ENCODE data around the gene KRT14. TPM values are rescaled to one million over a fixed set of nuclear protein-coding genes. Genes with fewer than 3 reads are reported as not detected.

KRT14 gene
- total and polyA plus RNA-seq, 2 of the 4 experiments (the other 2 are of a cell fraction): not detected

DNA sequence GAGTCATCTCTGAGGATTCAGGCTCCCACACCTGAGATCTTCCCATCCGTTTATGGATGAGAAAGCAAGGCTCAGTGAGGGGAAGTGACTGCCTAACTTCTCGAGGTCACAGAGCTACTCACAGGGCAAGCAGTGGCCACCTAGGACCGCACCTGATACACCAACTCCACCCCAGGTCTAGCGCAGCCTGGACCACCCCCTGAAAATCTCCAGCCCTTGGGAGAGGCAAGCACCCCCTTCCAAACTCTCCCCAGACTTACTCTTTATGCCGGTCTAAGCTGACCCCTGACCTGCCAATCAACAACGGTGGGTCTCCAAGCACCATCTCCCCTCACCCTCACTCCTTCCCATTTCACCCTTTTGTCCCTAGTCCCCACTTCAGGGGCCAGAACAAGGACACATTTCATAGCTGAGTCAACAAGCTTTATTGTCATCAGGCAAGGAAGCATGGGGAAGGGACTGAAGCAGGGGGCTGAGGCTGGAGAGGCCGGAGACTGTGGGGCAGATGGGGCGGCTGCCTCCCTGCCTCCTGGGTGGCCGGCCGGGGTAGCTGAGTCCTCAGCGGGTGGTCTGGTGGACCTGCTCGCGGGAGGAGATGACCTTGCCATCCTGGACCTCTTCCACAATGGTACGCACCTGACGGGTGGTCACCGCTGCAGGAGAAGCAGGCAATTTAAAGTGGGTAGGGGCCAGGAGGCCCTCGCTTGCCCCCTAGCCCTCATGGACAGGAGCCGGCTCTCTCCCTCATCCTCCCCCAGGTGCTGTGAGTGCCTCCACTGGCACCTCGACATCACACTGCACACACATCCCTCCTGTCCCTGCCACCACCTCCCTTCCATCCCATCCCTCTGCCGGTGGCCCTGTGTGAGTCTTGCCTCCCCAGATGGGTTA lies 32.6 kb upstream of the KRT14 start (continued):
- TF ChIP-seq NFE2L2 (IDR thresholded peaks at IDR 0.05; ENCODE audit: low read depth, low read length): no peak

DNA sequence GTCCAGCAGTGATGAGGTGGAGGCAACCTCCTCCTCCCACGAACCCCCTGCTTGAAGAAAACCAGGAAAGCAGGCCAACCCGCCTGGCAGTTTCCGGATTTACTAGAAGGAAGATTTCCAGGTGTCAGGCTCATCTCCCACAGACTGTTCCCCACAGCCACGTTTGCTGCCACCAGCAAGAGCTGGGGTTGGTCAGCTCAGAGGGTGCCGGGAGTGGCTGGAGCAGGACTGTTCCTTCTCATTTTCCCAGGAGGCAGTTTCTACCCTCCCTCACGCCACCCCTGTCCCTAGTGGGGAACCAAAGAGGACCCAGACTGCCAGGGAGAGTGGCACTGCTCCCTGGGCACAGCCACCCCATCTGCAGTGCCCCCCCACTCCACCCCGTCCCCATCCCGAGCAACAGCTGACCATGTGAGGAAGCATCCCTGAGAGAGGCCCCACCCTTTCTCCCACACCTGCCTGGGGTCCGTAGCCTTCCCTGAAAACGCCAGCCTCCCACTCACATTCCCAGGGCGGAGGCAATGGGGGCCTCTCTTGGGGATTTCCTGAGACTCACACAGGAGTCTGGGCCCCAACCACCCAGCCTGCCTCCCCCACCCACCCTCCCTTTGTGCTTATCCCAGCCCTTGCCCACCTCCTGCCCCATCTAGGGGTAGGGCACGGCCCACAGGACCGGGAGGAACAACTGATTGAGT lies 31.8 kb upstream of the KRT14 start:
- no peak overlapping the region for H4K5ac ChIP-seq (ENCODE audit: low read depth, low read length)
- no peaks in the 10 kb centered on the region for H3K9me1 ChIP-seq (ENCODE audit: insufficient read depth, low read length)
- H3K36me3 ChIP-seq (ENCODE audit: control insufficient read depth, insufficient read depth, low read length): no peaks in the 10 kb centered on the region
- no peak for ATAC-seq (ENCODE audit: low read depth)
- H2AFZ ChIP-seq (replicated peaks; ENCODE audit: low read length, poor library complexity): no peak overlapping the region
- no TSS peak for BruUV-seq (replicated peaks)
- no peak overlapping the region for H2AK9ac ChIP-seq (replicated peaks; ENCODE audit: low read depth, low read length, poor library complexity)
- H3K27ac ChIP-seq (ENCODE audit: insufficient read depth, low read length): no peak overlapping the region
- H3K9me3 ChIP-seq (ENCODE audit: control insufficient read depth, insufficient read depth, low read length): no peaks in the 10 kb centered on the region
- H3K4me3 ChIP-seq (ENCODE audit: insufficient read depth, low read depth, low read length): no peak overlapping the region
- intact Hi-C loops (cut with micrococcal nuclease): no loop called here
- H4K91ac ChIP-seq (ENCODE audit: insufficient read depth, low read depth, low read length): no peak overlapping the region
- dilution Hi-C loops (cut with HindIII; ENCODE audit: low sequenced_read_pairs, unreplicated experiment): no loop called here
- no peak overlapping the region for H2BK5ac ChIP-seq (ENCODE audit: low read depth, low read length, poor library complexity, severe bottlenecking)
- 60% methylated on average over 5 of the region's 13 CpGs; no CpG with 5 or more reads in 1 of the 2 experiments for WGBS, 2 experiments (ENCODE audit: extremely low coverage in 2 of 2, insufficient read length in 1 of 2)
- no peak overlapping the region for H2BK20ac ChIP-seq (ENCODE audit: low read depth, low read length)
- POLR2A ChIA-PET (ENCODE audit: unreplicated experiment): no interaction called here
- no peaks in the 10 kb centered on the region for H4K20me1 ChIP-seq (ENCODE audit: insufficient read depth, low read length)
- no peak overlapping the region for H3K18ac ChIP-seq (ENCODE audit: low read depth, low read length)
- no peak overlapping the region for H3K56ac ChIP-seq (ENCODE audit: extremely low read depth, insufficient read depth, low read length)
- no peak overlapping the region for H3K4ac ChIP-seq (ENCODE audit: low read depth, low read length)
- no peak overlapping the region for H4K8ac ChIP-seq (ENCODE audit: low read depth in 2 of 2, low read length in 2 of 2)
- H3K79me1 ChIP-seq (ENCODE audit: low read depth in 1 of 2, low read length in 2 of 2): no peaks in the 10 kb centered on the region
- no peak overlapping the region for H2AK5ac ChIP-seq (ENCODE audit: low read depth, low read length)
- H3K4me1 ChIP-seq (ENCODE audit: control insufficient read depth, insufficient read depth, low read length): no peaks in the 10 kb centered on the region
- no peak overlapping the region for H3K9ac ChIP-seq (ENCODE audit: low read depth, low read length)
- no peak overlapping the region for H3K23ac ChIP-seq (ENCODE audit: low read depth, low read length)
- peaks cover 42% of the 10 kb centered on the region for H3K27me3 ChIP-seq (ENCODE audit: control insufficient read depth, insufficient read depth, low read length)
- CTCF ChIA-PET: no interaction called here
- DNase-seq: no peak
- H3K4me2 ChIP-seq (ENCODE audit: low read depth, low read length): no peak overlapping the region
- in situ Hi-C loops (cut with MboI; ENCODE audit: low sequenced_read_pairs): no loop called here
- H2BK15ac ChIP-seq (ENCODE audit: low read depth, low read length): no peak overlapping the region
- H3K14ac ChIP-seq (replicated peaks; ENCODE audit: low read depth, low read length): no peak overlapping the region
- no peak overlapping the region for H2BK120ac ChIP-seq (ENCODE audit: low read depth, low read length)
- no peak for TF ChIP-seq ELK1 (IDR thresholded peaks at IDR 0.05; ENCODE audit: borderline replicate concordance, low read depth, low read length)
- TF ChIP-seq FOS (IDR thresholded peaks at IDR 0.05; ENCODE audit: low read depth, low read length): no peak
- TF ChIP-seq RFX5 (IDR thresholded peaks at IDR 0.05; ENCODE audit: low read depth, low read length): no peak
- no peak for TF ChIP-seq SMC3 (IDR thresholded peaks at IDR 0.05; ENCODE audit: low read depth, low read length)
- TF ChIP-seq USF2 (IDR thresholded peaks at IDR 0.05; ENCODE audit: low read depth, low read length): no peak
- TF ChIP-seq MAFK (IDR thresholded peaks at IDR 0.05; ENCODE audit: low read depth, low read length): no peak
- TF ChIP-seq BHLHE40 (IDR thresholded peaks at IDR 0.05; ENCODE audit: low read depth, low read length): no peak
- TF ChIP-seq RCOR1 (IDR thresholded peaks at IDR 0.05; ENCODE audit: insufficient replicate concordance, low read length): no peak
- no peak for TF ChIP-seq MAZ (IDR thresholded peaks at IDR 0.05; ENCODE audit: borderline replicate concordance, low read depth, low read length)
- TF ChIP-seq, protein P1, sequence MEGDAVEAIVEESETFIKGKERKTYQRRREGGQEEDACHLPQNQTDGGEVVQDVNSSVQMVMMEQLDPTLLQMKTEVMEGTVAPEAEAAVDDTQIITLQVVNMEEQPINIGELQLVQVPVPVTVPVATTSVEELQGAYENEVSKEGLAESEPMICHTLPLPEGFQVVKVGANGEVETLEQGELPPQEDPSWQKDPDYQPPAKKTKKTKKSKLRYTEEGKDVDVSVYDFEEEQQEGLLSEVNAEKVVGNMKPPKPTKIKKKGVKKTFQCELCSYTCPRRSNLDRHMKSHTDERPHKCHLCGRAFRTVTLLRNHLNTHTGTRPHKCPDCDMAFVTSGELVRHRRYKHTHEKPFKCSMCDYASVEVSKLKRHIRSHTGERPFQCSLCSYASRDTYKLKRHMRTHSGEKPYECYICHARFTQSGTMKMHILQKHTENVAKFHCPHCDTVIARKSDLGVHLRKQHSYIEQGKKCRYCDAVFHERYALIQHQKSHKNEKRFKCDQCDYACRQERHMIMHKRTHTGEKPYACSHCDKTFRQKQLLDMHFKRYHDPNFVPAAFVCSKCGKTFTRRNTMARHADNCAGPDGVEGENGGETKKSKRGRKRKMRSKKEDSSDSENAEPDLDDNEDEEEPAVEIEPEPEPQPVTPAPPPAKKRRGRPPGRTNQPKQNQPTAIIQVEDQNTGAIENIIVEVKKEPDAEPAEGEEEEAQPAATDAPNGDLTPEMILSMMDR (conservative IDR thresholded peaks at IDR 0.05; ENCODE audit: low read depth, low read length): no peak

All from IMR-90 (cell line).